Astrocyte (in vitro differentiated cells and primary cell): ENCODE measurements around the gene OR8B8.

Experiments used
- CTCF ChIP-seq: IDR thresholded peaks from 2 replicates; pipeline ENCODE4 v1.5.1; 2011; ENCODE audit warnings: low read depth, mild to moderate bottlenecking, inconsistent platforms, low read length, moderate library complexity; ENCODE audit not compliant: insufficient read depth
- EZH2 ChIP-seq: IDR thresholded peaks from 2 replicates; pipeline ENCODE4 v1.6.1; 2012; ENCODE audit warnings: mild to moderate bottlenecking, low read length, inconsistent platforms; ENCODE audit not compliant: insufficient read depth

DNA sequence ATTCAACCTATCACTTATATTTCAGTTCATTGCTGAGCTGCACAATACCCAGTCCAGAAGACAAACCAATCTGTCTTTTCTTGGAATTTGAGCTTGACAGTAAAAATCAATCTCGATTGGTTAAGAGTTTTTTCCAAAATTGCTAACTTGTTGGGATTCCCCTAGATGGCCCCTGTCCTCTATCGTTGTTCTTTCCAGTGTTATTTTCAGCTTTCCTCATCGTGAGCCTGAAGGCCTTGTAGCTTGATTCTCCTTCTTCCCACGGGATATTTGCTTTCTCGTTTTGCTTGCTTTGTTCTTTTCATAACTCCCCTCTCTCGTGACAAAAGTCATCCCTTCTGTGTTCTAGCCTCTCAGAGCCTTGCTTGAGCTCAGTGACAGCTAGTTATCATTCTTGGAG lies 3.1 kb downstream of the OR8B8 start:
- TF ChIP-seq CTCF (no peak), EZH2 (no peak)
